Measurements from ENCODE around the gene FAM227A.

DNA sequence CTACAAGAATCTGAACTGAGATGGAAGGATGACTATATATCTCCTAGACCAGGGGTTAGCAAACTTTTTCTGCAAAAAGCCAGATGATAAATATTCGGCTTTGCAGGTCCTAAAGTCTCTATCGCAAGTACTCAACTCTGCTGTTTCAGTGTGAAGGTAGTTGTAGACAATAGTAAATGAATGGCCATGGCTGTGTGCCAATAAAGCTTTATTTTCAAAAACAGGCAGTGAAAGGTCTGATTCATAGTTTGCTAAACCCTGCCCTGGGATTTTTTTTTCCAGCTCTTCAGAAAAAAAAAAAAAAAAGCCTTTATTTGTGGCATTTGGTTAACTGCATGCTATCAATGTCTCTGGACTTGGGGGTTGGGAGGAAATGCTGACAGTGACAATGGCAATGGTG is 37.5 kb downstream of the FAM227A start:
- TF ChIP-seq SUZ12 (IDR thresholded peaks at IDR 0.05; ENCODE audit: extremely low read depth, insufficient read depth, insufficient read length) (no peak), ZNF274 (IDR thresholded peaks at IDR 0.05; ENCODE audit: low read depth, low read length) (no peak), YY1 (IDR thresholded peaks at IDR 0.05; ENCODE audit: insufficient read depth, insufficient read length) (no peak)
